HEK293T (cell line): ENCODE measurements around the gene LAG3.
A peak's percentile ranks its signal among the peaks of the same experiment; 100 is the strongest.

Source experiments
- CTCF ChIA-PET: fragments of 350-600 bp; formaldehyde crosslinking; extraction: SDS; loops from one replicate; lab custom pipeline; 2021; ENCODE audit warnings: antibody characterized with exemption, inconsistent platforms; lab: Yijun Ruan, JAX
- POLR2A ChIA-PET: fragments of 350-600 bp; formaldehyde crosslinking; extraction: SDS; loops from one replicate; lab custom pipeline; 2020; ENCODE audit warnings: antibody characterized with exemption, inconsistent platforms; lab: Yijun Ruan, JAX
- DNase-seq: peaks from one replicate; pipeline ENCODE4 v3.0.0; 2012; ENCODE audit warnings: mixed read lengths; ENCODE audit errors: extremely low spot score
- ARNT ChIP-seq: fragments of 450-650 bp; IDR thresholded peaks from 2 replicates; pipeline ENCODE4 v1.6.1; 2017; ENCODE audit warnings: mild to moderate bottlenecking
- BHLHE40 ChIP-seq: fragments of 450-650 bp; IDR thresholded peaks from 2 replicates; pipeline ENCODE4 v1.6.1; 2016; ENCODE audit warnings: mild to moderate bottlenecking, moderate library complexity, borderline replicate concordance
- CTBP1 ChIP-seq: fragments of 450-650 bp; IDR thresholded peaks from 2 replicates; pipeline ENCODE4 v1.6.1; 2016; ENCODE audit warnings: borderline replicate concordance
- ELF4 ChIP-seq: fragments of 450-650 bp; IDR thresholded peaks from 2 replicates; pipeline ENCODE4 v1.6.1; 2017; ENCODE audit warnings: antibody characterized with exemption
- FOXA1 ChIP-seq: fragments of 450-650 bp; IDR thresholded peaks from 2 replicates; pipeline ENCODE4 v1.6.1; 2016; ENCODE audit warnings: mild to moderate bottlenecking
- FOXK2 ChIP-seq: fragments of 450-650 bp; IDR thresholded peaks from 2 replicates; pipeline ENCODE4 v1.6.1; 2016; ENCODE audit warnings: mild to moderate bottlenecking
- FOXM1 ChIP-seq: fragments of 450-650 bp; IDR thresholded peaks from 2 replicates; pipeline ENCODE4 v1.6.1; 2017; ENCODE audit warnings: mild to moderate bottlenecking, borderline replicate concordance
- HDGF ChIP-seq: fragments of 450-650 bp; IDR thresholded peaks from 2 replicates; pipeline ENCODE4 v1.6.1; 2017; ENCODE audit warnings: antibody characterized with exemption, borderline replicate concordance
- L3MBTL2 ChIP-seq: fragments of 450-650 bp; conservative IDR thresholded peaks from 2 replicates; pipeline ENCODE4 v1.6.1; 2016; ENCODE audit warnings: mild to moderate bottlenecking
- LEF1 ChIP-seq: fragments of 450-650 bp; IDR thresholded peaks from 2 replicates; pipeline ENCODE4 v1.6.1; 2017; ENCODE audit warnings: mild to moderate bottlenecking, borderline replicate concordance
- NFRKB ChIP-seq: fragments of 450-650 bp; IDR thresholded peaks from 2 replicates; pipeline ENCODE4 v1.6.1; 2016; ENCODE audit warnings: mild to moderate bottlenecking, moderate library complexity
- SP1 ChIP-seq: fragments of 450-650 bp; IDR thresholded peaks from 2 replicates; pipeline ENCODE4 v1.6.1; 2017
- SUZ12 ChIP-seq: fragments of 450-650 bp; IDR thresholded peaks from 2 replicates; pipeline ENCODE4 v1.6.1; 2016; ENCODE audit warnings: mild to moderate bottlenecking
- TARDBP ChIP-seq: fragments of 450-650 bp; IDR thresholded peaks from 2 replicates; pipeline ENCODE4 v1.6.1; 2016
- ZNF384 ChIP-seq: fragments of 450-650 bp; IDR thresholded peaks from 2 replicates; pipeline ENCODE4 v1.6.1; 2016
- TF ChIP-seq, protein P1 (sequence below): fragments of 450-650 bp; IDR thresholded peaks from 2 replicates; pipeline ENCODE4 v1.6.1; 2016

Gene LAG3

DNA sequence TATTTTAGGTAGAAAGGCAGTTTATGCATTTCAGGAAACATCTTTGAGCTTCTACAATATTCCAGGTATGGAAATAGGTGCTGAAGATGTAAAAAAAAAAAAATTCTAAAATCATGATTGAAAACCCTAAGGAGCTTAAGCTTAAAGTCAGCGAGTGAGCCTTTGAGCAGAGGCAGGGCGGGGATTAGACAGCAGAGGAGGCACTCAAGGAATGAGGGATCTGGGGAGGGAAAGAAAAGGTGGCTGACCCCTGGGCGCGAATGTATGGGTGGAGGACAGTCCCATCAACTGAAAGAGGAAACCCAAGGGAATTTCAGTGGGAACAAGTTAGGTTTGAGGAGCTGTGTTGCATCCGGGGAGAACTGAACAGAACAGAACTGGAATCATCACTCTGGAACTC, 12.6 kb upstream of the LAG3 start:
- no peak for DNase-seq
- TF ChIP-seq L3MBTL2 (no peak), LEF1 (no peak), NFRKB (no peak), SUZ12 (no peak), FOXM1 (no peak), ELF4 (no peak), FOXA1 (no peak), ARNT (no peak), FOXK2 (no peak), TARDBP (no peak), ZNF384 (no peak), SP1 (no peak), BHLHE40 (no peak), CTBP1 (no peak), HDGF (no peak)
- TF ChIP-seq, protein P1, sequence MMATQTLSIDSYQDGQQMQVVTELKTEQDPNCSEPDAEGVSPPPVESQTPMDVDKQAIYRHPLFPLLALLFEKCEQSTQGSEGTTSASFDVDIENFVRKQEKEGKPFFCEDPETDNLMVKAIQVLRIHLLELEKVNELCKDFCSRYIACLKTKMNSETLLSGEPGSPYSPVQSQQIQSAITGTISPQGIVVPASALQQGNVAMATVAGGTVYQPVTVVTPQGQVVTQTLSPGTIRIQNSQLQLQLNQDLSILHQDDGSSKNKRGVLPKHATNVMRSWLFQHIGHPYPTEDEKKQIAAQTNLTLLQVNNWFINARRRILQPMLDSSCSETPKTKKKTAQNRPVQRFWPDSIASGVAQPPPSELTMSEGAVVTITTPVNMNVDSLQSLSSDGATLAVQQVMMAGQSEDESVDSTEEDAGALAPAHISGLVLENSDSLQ: no peak
- ChIA-PET POLR2A (interaction anchor here (1.5 to 2.2 kb wide), 2 partner anchors 36 to 71 kb away, joined by 4 to 8 read pairs; partner anchors contain the start of genes COPS7A and ZNF384), CTCF (interaction anchor here (1.0 to 2.2 kb wide), 2 partner anchors 19 to 66 kb away, joined by 4 to 7 read pairs; no protein-coding TSS in a partner anchor)

DNA sequence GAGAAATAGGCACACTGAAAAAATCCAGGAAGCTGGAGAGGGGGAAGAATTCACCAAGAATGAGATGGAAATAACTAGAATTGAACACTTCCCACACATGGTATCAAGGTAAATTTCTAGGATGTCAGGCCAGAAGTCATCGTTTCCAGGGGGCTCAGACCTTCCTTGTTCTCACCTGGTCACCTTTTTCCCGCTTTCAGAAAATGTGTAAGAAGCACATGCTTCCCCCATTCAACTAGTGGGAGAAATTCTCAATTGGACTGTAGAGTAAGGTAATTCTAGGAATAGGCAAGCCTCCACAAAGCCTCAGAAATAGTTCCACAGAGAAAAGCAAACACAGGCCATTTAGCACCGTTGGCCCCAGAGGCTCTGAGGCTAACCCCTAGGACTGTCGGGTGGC, 8.9 kb upstream of the LAG3 start:
- POLR2A ChIA-PET: interaction anchor here (0.9 to 8.6 kb wide), 3 partner anchors 10 to 65 kb away, joined by 3 to 148 read pairs (median 4); partner anchors contain the start of genes COPS7A, MLF2 and P3H3
- CTCF ChIA-PET: interaction anchor here (0.7 to 0.8 kb wide), 3 partner anchors 11 to 191 kb away, joined by 3 to 5 read pairs (median 3); partner anchors contain the start of gene MLF2
- TF ChIP-seq HDGF (no peak), L3MBTL2 (peak; percentile 59), SP1 (no peak), FOXA1 (no peak), ARNT (no peak), FOXM1 (no peak)
- DNase-seq: no peak

DNA sequence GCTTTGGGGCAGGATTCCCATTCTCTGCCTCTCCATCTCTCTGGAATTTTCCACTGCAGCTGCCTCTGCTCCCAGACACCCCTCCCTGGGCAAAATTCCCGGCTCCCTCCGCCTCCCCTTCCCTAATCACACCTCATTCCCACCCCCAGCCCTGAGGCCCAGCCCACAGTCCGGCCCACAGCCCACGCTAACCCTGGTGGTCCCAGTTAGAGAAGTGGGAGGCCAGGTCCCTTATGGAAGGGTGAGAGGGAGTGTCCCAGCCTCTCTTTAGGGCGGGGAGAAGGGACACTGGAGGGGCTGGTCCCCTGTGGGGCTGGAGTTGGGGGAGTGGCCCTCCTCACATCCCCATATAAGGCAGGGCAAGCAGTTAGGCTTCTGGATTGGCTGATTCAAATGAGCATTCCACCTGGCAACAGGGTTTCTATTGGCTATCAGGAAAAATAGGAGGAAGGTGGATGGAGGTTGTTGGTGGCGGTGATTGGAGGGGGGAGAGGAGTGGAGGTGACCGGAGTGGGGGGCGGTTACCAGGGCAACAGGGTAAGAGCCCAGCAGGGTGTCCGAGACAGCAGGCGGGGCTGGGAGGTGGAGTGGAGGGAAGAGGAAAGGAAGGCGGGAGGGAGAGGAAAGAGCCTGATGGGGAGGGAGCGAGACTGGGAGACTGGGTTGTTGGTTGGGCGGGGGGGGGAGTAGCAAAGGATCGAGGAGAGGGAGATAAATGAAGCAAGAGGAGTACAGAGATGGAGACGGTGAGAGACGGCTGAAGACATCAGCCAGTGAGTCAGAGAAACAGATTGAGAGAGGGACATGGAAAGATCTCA, 8.1 kb upstream of the LAG3 start:
- TF ChIP-seq FOXM1 (peak; percentile 98), FOXK2 (no peak)
- peak; percentile 94 for DNase-seq
- POLR2A ChIA-PET: interaction anchor here (0.9 to 8.6 kb wide), 5 partner anchors 11 to 64 kb away, joined by 3 to 148 read pairs (median 9); partner anchors contain the start of genes COPS7A, MLF2 and P3H3
- CTCF ChIA-PET: interaction anchor here (0.7 to 4.1 kb wide), 5 partner anchors 11 to 191 kb away, joined by 3 to 38 read pairs (median 5); partner anchors contain the start of gene MLF2

DNA sequence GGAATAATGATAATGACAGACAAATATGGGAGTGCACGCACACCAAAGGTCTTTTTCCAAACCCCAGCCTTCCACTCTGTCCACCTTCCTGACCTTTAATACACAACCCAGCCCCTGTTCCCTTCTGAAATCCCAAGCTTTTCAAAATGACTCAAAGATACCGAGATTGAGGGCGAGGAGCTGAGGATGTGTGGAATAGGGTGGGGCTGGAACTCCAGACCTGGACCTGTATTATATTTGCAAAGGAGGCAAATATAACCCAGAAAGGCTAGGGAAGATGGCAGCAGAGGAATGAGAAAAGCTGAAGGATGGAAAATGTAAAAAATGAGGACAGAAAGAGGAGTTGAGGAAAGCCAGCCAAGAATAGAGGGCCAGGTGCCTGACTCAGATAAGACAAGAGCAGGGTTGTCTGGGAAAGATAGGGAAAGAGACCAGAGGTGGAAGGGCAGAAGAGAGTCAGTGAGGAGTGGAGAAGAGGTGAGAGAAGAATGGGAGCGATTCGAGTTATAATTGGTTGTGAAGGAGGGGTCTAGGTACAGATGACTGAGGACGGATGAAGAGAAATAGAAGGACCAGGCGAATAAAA, 7.2 kb upstream of the LAG3 start:
- CTCF ChIA-PET: interaction anchor here (0.7 to 4.1 kb wide), 4 partner anchors 12 to 41 kb away, joined by 3 to 38 read pairs (median 15); partner anchors contain the start of genes COPS7A and MLF2
- DNase-seq: no peak
- POLR2A ChIA-PET: interaction anchor here (0.7 to 8.6 kb wide), 12 partner anchors 12 to 157 kb away, joined by 3 to 148 read pairs (median 12); partner anchors contain the start of genes CDCA3, COPS7A, GPR162 and MLF2
- TF ChIP-seq ELF4 (no peak), BHLHE40 (no peak), HDGF (no peak), TARDBP (no peak), LEF1 (no peak), L3MBTL2 (no peak), FOXM1 (no peak), SP1 (no peak), ARNT (no peak), ZNF384 (no peak), CTBP1 (no peak)
- TF ChIP-seq, protein P1: no peak

DNA sequence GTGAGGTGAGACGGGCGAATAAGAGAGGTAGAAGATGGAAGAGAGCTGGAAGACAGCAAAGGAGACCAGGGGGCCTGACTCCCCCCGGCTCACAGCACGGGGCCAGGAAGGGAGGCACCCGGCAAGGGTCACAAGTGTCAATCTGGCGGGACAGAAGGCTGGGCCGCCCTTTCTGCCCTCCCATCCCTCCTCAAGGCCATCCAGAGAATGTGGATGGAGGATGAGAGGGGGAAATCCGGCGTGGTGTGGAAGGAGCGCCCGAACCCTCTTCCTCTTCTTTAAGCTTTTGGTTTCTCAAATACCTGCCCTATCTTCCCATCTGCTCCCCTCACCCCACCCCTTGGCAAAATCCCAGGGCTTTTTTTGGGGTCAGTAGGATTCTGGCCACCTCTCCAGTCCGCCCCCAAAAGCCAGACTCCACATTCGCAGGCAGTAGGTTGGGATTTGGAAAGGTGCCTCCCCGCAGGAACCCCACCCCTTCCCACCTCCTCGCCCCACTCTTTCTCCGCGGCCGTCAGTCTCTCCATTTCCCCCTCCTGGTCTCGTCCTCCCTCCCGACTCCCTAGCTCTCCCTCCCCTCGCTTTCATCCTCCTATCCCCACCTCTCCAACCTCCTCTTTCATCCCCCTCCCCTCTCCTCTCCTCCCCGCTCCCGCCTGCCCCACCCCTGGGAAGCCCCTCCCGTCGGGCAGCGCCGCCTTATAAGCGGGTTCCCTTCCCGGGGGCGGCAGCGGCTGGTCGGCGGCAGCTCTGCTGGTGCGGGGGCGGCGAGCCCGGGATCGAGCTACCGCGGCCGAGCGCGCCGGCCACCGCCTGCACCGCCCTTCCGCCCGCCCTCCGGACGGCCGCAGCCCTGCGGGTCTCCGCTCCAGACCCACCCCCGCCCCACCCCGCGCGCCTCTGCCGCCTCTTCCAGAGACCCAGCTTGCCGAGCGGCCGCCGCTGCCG, 6.4 kb upstream of the LAG3 start, which contains the start of gene PTMS:
TSS of gene PTMS (plus strand) at position 730 of the 948 bp plus-strand sequence. CDS start 343 bp downstream, outside the sequence.
- POLR2A ChIA-PET: interaction anchor here (0.6 to 8.6 kb wide), 27 partner anchors 12 to 232 kb away, joined by 3 to 148 read pairs (median 4); partner anchors contain the start of genes CDCA3, COPS7A, ENO2 and GAPDH
- peak; percentile 58 for DNase-seq
- CTCF ChIA-PET: interaction anchor here (0.6 to 4.1 kb wide), 18 partner anchors 9 to 178 kb away, joined by 3 to 38 read pairs (median 4); partner anchors contain the start of genes C12orf57, COPS7A, GPR162 and MLF2
- 0 out of 2 replicates have a peak, but pooled peaks have one; percentile 29 for TF ChIP-seq FOXM1
- no peak for TF ChIP-seq BHLHE40
